Measurements from ENCODE around the gene CD82. TPM values are rescaled to one million over a fixed set of nuclear protein-coding genes. Genes with fewer than 3 reads are reported as not detected.

The CD82 gene
- total RNA-seq, 3 donors from 2014 or later (not counting 1 experiment from before 2014, with no cell fraction given) = 11.6 to 42.1 (median 13.0) TPM

DNA sequence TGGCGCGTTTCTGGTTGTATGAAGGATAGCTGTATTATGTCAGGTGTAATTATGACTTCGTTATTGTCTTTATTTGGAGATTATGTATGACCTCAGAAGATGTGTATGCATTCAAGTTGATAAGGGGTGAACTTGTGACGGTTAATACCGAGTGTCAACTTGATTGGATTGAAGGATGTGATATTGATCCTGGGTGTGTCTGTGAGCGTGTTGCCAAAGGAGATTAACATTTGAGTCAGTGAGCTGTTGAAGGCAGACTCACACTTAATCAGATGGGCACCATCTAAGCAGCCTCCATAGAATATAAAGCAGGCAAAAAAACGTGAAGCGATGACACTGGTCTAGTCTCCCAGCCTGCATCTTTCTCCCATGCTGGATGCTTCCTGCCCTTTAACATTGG is 15.3 kb upstream of the CD82 start:
- no peak overlapping the region for H3K27ac ChIP-seq (ENCODE audit: low read length)
- no peaks in the 10 kb centered on the region for H3K4me1 ChIP-seq (ENCODE audit: control insufficient read depth, insufficient read depth, low read length)
- TF ChIP-seq, protein P1, sequence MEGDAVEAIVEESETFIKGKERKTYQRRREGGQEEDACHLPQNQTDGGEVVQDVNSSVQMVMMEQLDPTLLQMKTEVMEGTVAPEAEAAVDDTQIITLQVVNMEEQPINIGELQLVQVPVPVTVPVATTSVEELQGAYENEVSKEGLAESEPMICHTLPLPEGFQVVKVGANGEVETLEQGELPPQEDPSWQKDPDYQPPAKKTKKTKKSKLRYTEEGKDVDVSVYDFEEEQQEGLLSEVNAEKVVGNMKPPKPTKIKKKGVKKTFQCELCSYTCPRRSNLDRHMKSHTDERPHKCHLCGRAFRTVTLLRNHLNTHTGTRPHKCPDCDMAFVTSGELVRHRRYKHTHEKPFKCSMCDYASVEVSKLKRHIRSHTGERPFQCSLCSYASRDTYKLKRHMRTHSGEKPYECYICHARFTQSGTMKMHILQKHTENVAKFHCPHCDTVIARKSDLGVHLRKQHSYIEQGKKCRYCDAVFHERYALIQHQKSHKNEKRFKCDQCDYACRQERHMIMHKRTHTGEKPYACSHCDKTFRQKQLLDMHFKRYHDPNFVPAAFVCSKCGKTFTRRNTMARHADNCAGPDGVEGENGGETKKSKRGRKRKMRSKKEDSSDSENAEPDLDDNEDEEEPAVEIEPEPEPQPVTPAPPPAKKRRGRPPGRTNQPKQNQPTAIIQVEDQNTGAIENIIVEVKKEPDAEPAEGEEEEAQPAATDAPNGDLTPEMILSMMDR (IDR thresholded peaks at IDR 0.05) = no peak
- Mint-ChIP-seq H3K4me3 (no peak overlapping the region), H3K27me3 (ENCODE audit: low read depth in 2 of 2) (no peaks in the 10 kb centered on the region), H3K27ac (no peak overlapping the region), H3K36me3 (no peaks in the 10 kb centered on the region), H3K9me3 (no peaks in the 10 kb centered on the region), H3K4me1 (no peaks in the 10 kb centered on the region)
- no peak overlapping the region for H3K4me3 ChIP-seq (ENCODE audit: low read length)
- no peaks in the 10 kb centered on the region for H3K27me3 ChIP-seq (ENCODE audit: control insufficient read depth, insufficient read depth, low read length)
- intact Hi-C loops (cut with micrococcal nuclease) = no loop called here
- no peak for ATAC-seq
- H3K9me3 ChIP-seq (ENCODE audit: control insufficient read depth, insufficient read depth, low read length) = no peaks in the 10 kb centered on the region
- no peaks in the 10 kb centered on the region for H3K36me3 ChIP-seq (ENCODE audit: control insufficient read depth, insufficient read depth, low read length)
- WGBS (ENCODE audit: insufficient coverage) = 77% methylated on average over 8 of the region's 8 CpGs
- no peak for DNase-seq

GRCh38 chr11:44551456-44552139 is 13.9 kb upstream of the CD82 start:
- H3K27me3 Mint-ChIP-seq (ENCODE audit: low read depth in 2 of 2) = no peaks in the 10 kb centered on the region
- Histone ChIP-seq H3K27ac (ENCODE audit: low read length) (no peak overlapping the region), H3K27me3 (ENCODE audit: control insufficient read depth, insufficient read depth, low read length) (no peaks in the 10 kb centered on the region), H3K9me3 (ENCODE audit: control insufficient read depth, insufficient read depth, low read length) (no peaks in the 10 kb centered on the region), H3K4me1 (ENCODE audit: control insufficient read depth, insufficient read depth, low read length) (peaks cover under 1% of the 10 kb centered on the region), H3K36me3 (ENCODE audit: control insufficient read depth, insufficient read depth, low read length) (no peaks in the 10 kb centered on the region), H3K4me3 (ENCODE audit: low read length) (no peak overlapping the region)
- DNase-seq = no peak
- H3K9me3 Mint-ChIP-seq = no peaks in the 10 kb centered on the region
- no peak overlapping the region for H3K4me3 Mint-ChIP-seq
- H3K27ac Mint-ChIP-seq = no peak overlapping the region
- WGBS (ENCODE audit: insufficient coverage) = 82% methylated on average over 4 of the region's 4 CpGs
- TF ChIP-seq, protein P1 (IDR thresholded peaks at IDR 0.05) = no peak
- peaks cover 0 to under 1% of the 10 kb centered on the region in 2 donors for H3K4me1 Mint-ChIP-seq
- intact Hi-C loops (cut with micrococcal nuclease) = no loop called here
- peak in 1 of 3 donors; percentile 24 for ATAC-seq
- H3K36me3 Mint-ChIP-seq = no peaks in the 10 kb centered on the region

DNA sequence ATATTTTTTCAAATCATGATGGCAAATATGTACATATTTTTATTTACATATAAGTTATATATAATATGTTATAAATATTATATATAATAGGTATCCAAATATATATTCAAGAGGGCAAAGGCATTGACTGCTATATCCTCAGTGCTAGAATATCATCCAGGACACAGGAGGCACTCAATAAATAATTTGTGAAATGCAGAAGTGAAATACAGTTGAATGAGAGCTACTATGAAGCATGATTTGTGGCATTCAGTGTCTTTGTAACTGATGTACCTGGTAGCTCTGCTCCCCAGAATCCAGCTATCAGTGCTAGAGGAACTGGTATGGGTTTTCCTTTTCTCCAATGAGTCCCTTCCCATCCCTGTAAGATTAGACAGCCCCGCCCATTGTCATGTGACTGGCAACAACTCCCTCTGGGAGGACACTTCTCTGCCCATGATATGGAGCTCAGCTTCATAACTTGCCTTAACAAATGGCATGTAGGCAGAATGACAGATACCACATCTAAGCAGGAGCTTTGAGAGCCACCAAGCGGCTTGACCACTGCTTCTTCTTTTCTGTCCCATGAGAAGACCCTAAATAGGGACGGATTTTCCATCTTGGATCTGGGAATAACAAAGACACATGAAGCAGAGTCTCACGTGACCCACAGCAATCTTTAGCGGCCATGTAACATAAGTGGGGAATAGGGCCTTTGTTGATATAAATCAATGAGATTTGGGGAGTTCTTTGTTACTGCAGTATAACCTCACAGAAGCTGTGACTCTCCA is 10.2 kb upstream of the CD82 start:
- Mint-ChIP-seq H3K9me3 (no peaks in the 10 kb centered on the region), H3K4me3 (no peak overlapping the region), H3K36me3 (no peaks in the 10 kb centered on the region), H3K4me1 (peaks cover 8 to 13% of the 10 kb centered on the region in 2 donors), H3K27ac (no peak overlapping the region), H3K27me3 (ENCODE audit: low read depth in 2 of 2) (no peaks in the 10 kb centered on the region)
- DNase-seq = no peak
- intact Hi-C loops (cut with micrococcal nuclease) = loop anchor here (5.0 kb wide), 1 partner anchor 357 kb away; no protein-coding TSS in a partner anchor
- WGBS (ENCODE audit: insufficient coverage) = 91% methylated on average over 5 of the region's 5 CpGs
- ATAC-seq = no peak
- Histone ChIP-seq H3K27me3 (ENCODE audit: control insufficient read depth, insufficient read depth, low read length) (no peaks in the 10 kb centered on the region), H3K9me3 (ENCODE audit: control insufficient read depth, insufficient read depth, low read length) (no peaks in the 10 kb centered on the region), H3K4me1 (ENCODE audit: control insufficient read depth, insufficient read depth, low read length) (peaks cover 20% of the 10 kb centered on the region), H3K36me3 (ENCODE audit: control insufficient read depth, insufficient read depth, low read length) (no peaks in the 10 kb centered on the region), H3K27ac (ENCODE audit: low read length) (no peak overlapping the region), H3K4me3 (ENCODE audit: low read length) (no peak overlapping the region)
- TF ChIP-seq, protein P1 (IDR thresholded peaks at IDR 0.05) = no peak

All from natural killer cell (primary cell).